ENCODE results near the gene AIMP1. TPM values are rescaled to one million over a fixed set of nuclear protein-coding genes. Genes with fewer than 3 reads are reported as not detected.

Gene AIMP1
- total RNA-seq, 1 donor, result 51.4 TPM

DNA sequence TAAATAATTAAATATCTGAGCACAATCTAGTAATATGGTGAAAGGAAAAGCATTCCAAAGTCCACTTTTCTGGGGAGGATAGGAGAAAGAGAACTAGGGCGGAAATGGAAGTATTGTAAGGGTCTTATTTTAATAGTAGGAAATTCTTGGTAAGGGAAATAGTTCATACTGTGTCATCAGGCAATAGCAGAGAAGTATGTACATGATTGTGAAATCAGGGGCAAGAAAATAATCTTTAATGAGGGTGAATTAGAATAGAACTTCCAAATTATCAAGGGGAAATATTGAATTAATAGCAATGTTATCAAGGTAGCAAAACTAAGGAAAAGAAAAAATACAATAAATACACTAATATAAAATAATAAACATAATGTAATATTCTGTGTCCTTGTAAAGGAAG is 37.4 kb downstream of the AIMP1 start:
- no peaks in the 10 kb centered on the region for H3K27me3 ChIP-seq (ENCODE audit: insufficient read depth, low read length)
- no peak overlapping the region for H3K4me3 ChIP-seq (ENCODE audit: low read length)
- no peaks in the 10 kb centered on the region for H3K9me3 ChIP-seq (ENCODE audit: low read depth, low read length)
- no peaks in the 10 kb centered on the region for H3K4me1 ChIP-seq (ENCODE audit: insufficient read depth, low read length)

DNA sequence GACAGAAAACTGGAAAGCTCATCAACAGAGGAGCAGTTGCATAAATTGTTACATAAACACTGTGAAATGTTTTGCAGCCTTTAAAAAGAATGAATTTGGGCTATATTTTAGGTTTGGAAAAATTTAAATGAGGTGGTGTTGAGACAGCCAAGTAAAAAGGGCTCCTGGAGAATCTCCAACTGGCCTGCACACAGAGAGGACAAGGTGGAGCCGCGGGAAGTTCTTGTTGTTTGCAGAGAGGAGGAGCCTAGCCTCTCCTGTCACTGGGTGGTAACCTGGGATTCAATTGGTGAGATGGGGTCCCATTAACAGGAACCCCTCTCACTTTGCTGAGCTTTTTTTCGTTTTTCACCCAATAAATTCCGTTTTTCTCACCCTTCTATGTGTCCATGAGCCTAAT is 38.8 kb downstream of the AIMP1 start:
- Histone ChIP-seq H3K27me3 (ENCODE audit: insufficient read depth, low read length) (no peaks in the 10 kb centered on the region), H3K4me1 (ENCODE audit: insufficient read depth, low read length) (no peaks in the 10 kb centered on the region), H3K4me3 (ENCODE audit: low read length) (no peak overlapping the region), H3K9me3 (ENCODE audit: low read depth, low read length) (no peaks in the 10 kb centered on the region)

DNA sequence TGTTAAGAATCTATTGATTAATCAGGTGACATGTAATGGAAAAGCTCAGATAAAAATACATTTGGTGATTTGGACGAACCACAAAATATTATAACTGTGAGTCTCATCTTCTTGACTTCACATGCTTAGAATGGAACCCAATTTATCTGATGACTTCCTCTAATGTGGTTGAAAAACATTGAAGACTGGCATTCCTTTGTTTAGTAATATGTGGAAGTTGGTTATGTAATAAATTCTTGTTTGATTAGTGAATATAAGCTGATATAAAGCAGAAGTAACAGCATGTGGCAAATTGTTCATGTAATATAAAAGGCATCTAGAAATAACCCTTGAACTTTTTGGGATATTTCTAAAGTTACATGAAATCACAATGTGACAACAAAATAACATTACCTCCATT is 42.5 kb downstream of the AIMP1 start:
- Histone ChIP-seq H3K4me1 (ENCODE audit: insufficient read depth, low read length) (no peaks in the 10 kb centered on the region), H3K4me3 (ENCODE audit: low read length) (no peak overlapping the region), H3K27me3 (ENCODE audit: insufficient read depth, low read length) (no peaks in the 10 kb centered on the region), H3K9me3 (ENCODE audit: low read depth, low read length) (no peaks in the 10 kb centered on the region)

DNA sequence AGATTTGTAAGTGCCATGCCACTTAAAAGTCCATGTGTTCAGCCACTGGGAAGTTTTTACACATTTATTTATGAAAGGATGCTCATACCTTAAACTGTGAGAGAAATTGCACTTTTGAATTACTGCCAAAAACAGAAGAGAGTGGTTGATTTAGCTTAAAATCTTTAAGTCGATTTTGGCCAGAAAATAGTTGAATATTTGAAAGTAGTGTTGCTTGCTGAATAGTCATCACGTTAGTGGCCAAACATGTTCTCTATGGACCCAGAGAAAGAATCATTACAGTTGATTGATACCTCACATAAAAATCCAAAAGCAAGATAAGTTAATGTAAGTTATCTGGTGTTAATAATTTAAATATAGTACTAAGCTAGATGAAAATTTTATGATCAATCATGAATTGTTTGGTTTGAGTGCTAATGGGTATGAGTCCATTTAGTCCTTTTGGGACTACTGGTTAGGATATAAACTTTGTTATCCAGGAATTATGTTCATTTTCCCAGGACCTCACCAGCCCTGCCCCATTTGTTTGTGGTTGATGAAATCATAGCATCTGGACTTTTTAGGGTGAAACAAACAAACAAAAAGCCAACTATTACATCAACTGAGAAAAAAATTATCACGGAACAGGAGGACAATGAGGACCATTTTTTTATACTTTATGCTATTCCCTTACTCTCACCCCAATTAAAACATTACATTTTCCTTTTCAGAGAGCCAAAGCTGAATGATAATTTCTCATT is 45.9 kb downstream of the AIMP1 start:
- Histone ChIP-seq H3K9me3 (ENCODE audit: low read depth, low read length) (no peaks in the 10 kb centered on the region), H3K4me1 (ENCODE audit: insufficient read depth, low read length) (no peaks in the 10 kb centered on the region), H3K4me3 (ENCODE audit: low read length) (no peak overlapping the region), H3K27me3 (ENCODE audit: insufficient read depth, low read length) (no peaks in the 10 kb centered on the region)

DNA sequence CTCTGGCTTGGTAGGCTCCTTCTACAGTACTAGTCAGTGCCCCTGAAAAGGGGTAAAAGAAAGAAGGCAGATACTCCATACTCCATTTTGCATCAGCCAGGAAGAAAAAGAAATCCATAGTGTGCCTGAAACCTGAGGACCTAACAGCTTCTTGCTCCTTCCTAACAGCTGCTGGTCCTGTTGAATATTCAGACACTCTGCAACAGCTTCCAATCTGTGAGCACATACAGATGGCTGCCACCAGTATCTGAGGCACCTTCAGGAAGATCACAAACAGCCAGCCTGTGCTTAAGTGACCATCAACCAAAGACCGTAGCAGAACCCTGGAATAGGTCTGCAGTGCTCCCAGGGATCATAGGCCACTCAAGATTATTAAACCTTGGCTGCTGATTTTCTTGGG is 47.9 kb downstream of the AIMP1 start:
- Histone ChIP-seq H3K9me3 (ENCODE audit: low read depth, low read length) (no peaks in the 10 kb centered on the region), H3K27me3 (ENCODE audit: insufficient read depth, low read length) (no peaks in the 10 kb centered on the region), H3K4me1 (ENCODE audit: insufficient read depth, low read length) (no peaks in the 10 kb centered on the region), H3K4me3 (ENCODE audit: low read length) (no peak overlapping the region)

DNA sequence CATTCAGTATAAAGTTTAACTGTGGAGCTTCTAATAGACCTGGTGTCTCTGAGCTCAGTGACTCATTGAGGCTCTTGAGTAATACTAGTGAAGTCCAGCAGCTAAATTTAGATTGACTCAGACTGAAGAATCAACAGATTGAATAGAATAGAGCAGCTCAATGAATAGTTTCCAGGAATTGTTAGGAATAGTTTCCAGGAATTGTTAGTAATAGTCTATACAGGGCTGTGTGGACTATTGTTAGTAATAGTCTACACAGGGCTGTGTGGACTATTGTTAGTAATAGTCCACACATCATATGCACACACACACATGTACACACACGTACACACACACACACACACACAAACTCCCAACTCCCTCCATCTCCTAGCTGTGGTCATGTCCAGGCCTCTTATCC is 49.3 kb downstream of the AIMP1 start:
- Histone ChIP-seq H3K9me3 (ENCODE audit: low read depth, low read length) (no peaks in the 10 kb centered on the region), H3K4me1 (ENCODE audit: insufficient read depth, low read length) (no peaks in the 10 kb centered on the region), H3K27me3 (ENCODE audit: insufficient read depth, low read length) (no peaks in the 10 kb centered on the region), H3K4me3 (ENCODE audit: low read length) (no peak overlapping the region)

DNA sequence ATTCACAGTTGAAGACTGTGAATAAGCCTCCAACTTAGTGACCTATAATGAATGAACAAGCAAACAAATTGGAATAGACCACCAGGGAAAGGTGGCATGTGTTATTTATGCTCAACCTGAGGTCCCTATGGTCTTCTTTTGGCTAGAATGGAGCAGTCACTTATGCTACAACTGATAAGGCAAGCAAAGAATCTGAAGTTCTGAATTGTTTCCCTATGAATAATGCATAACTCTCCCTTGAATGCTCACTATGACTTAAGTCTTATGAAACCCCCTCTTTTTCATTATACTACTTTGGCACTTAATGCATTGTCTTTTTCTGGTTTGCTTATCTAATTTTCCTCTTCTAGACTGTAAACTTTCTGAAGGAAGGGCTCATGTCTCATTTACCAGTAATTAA is 49.7 kb downstream of the AIMP1 start:
- H3K4me1 ChIP-seq (ENCODE audit: insufficient read depth, low read length), result no peaks in the 10 kb centered on the region
- no peak overlapping the region for H3K4me3 ChIP-seq (ENCODE audit: low read length)
- H3K9me3 ChIP-seq (ENCODE audit: low read depth, low read length), result no peaks in the 10 kb centered on the region
- H3K27me3 ChIP-seq (ENCODE audit: insufficient read depth, low read length), result peaks cover 1% of the 10 kb centered on the region

DNA sequence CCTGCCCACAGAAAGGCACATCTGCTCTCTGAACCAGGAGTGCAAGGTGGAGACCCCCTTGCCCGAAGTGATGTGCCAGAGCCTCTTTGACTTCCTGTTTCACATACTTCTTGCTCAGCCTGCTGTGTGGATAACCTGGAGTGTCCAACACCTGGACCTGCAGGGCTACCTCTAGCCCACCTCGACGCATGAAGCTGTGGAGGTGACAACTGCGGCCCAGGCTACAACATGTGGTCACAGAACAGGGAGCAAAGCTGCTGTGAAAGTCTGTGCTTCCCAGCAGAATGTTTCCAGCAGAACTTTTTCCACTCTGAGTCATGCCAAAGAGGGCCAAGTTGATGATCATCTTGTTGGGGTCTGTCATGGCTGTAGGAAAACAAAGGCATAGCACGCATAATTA is 50.7 kb downstream of the AIMP1 start:
- Histone ChIP-seq H3K4me1 (ENCODE audit: insufficient read depth, low read length) (no peaks in the 10 kb centered on the region), H3K27me3 (ENCODE audit: insufficient read depth, low read length) (peaks cover 5% of the 10 kb centered on the region), H3K9me3 (ENCODE audit: low read depth, low read length) (no peaks in the 10 kb centered on the region), H3K4me3 (ENCODE audit: low read length) (no peak overlapping the region)

DNA sequence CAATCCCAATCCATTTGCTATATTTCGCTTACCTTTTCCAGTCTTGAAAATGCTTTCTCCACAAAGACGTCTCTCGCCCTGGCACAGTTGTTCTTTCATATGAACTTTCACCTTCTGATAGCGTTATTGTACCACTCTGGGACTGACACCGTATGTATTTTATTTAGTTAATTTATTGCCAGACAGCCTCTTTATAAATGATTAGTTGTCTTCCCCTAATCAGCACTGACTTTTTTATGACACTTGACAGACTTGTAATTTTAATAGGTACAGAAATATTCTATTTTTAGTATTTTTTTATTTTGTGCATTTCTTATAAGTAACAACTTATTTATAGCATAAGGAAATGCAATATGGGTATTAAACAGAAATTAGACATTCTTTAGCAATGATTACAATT is 52.3 kb downstream of the AIMP1 start, which contains the start of gene GIMD1:
TSS of gene GIMD1 (minus strand) at position 101 of the 400 bp plus-strand sequence. CDS start 1,343 bp downstream, outside the sequence.
- Histone ChIP-seq H3K9me3 (ENCODE audit: low read depth, low read length) (no peaks in the 10 kb centered on the region), H3K4me3 (ENCODE audit: low read length) (no peak within 1 kb of the TSS), H3K4me1 (ENCODE audit: insufficient read depth, low read length) (no peaks in the 10 kb centered on the region), H3K27me3 (ENCODE audit: insufficient read depth, low read length) (peaks cover 5% of the 10 kb centered on the region)

DNA sequence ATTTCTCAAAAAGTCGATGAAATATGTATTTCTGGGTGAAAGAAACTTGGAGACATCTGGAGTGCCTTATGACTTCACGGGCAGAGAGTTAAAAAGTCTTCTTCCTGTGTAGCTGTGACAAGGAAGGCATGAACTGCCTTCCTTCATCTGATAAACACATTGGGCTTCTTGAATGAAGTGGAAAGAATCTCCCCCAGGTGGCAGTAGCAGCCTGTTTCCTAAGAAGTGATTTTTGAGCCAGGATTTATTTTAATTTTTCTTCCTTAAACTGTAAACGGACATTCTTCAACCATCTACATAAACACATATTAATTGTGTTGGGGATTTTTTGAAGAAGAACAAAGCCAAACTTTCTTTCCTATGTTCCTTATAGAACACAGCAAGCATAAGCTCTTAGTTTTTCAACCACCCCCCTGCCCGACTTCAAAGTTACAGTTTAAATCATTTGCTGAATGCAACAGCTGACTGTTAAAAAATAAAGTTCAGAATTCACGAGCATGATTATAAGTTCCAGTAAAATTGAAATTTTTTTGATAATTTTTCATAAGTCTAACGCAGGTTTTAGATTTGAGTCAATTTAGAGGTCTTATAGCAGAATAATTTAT is 53.2 kb downstream of the AIMP1 start:
- no peaks in the 10 kb centered on the region for H3K4me1 ChIP-seq (ENCODE audit: insufficient read depth, low read length)
- H3K27me3 ChIP-seq (ENCODE audit: insufficient read depth, low read length), result peaks cover 9% of the 10 kb centered on the region
- no peak overlapping the region for H3K4me3 ChIP-seq (ENCODE audit: low read length)
- H3K9me3 ChIP-seq (ENCODE audit: low read depth, low read length), result no peaks in the 10 kb centered on the region

DNA sequence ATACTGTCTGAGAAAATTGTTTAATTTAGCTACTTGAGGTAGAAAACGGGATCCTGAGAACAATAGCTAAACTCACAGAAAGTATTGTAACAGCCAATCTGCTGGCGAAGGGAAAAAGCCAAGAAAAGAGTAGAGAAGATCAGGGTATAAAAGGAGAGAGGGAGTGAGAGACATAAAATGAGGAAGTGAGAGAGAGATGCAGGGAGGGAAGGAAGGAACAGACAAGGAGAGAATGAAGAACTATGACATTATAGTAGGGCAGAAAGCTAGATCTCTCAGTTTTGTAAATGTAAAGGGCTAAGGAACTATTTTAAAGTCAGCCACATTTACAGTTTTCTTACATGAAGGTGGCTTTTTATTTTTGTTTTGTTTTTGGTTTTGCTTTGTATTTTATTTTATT is 53.9 kb downstream of the AIMP1 start:
- Histone ChIP-seq H3K4me3 (ENCODE audit: low read length) (no peak overlapping the region), H3K9me3 (ENCODE audit: low read depth, low read length) (no peaks in the 10 kb centered on the region)

DNA sequence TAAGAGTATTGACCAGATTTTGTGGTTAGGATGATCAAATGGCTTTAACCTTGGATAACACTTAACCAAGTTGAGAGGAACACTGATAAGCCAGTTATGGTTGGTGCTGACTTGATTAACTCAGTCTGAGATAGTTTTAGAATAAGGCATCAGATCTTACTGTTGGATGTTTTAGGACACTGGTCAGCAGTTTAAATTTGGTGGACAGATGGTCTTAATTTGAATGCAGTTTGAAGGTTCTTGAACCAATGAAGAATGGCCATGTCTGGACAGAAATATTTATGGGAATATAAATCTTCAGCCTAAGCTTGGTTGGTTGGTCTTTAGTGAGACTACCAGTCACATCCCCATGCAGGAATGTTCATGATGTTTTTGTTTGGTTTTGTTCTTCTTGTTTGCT is 54.8 kb downstream of the AIMP1 start:
- H3K4me3 ChIP-seq (ENCODE audit: low read length), result no peak overlapping the region
- H3K9me3 ChIP-seq (ENCODE audit: low read depth, low read length), result no peaks in the 10 kb centered on the region
- no peaks in the 10 kb centered on the region for H3K4me1 ChIP-seq (ENCODE audit: insufficient read depth, low read length)
- peaks cover 9% of the 10 kb centered on the region for H3K27me3 ChIP-seq (ENCODE audit: insufficient read depth, low read length)

More for the DNA sequence above, 53.9 kb downstream of the AIMP1 start:
- Histone ChIP-seq H3K4me1 (ENCODE audit: insufficient read depth, low read length) (no peaks in the 10 kb centered on the region), H3K27me3 (ENCODE audit: insufficient read depth, low read length) (peaks cover 9% of the 10 kb centered on the region)

DNA sequence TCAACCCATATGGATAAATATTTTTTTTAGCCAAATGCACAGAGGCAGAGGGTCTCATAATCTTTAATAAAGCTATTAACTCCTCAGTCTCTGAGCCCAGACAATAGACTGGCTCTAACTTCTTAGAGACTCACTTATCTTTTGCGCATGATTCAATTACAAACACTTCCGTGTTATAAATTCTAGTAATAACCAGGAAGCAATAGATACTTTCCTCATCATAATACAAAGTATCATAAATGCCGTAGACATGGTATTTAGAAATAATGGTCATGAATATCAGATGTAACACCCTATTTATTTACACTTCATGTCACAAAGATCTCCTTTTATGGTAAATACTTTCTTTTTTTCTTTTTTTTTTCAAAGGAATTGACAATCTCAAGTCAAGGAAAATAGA is 56.7 kb downstream of the AIMP1 start:
- H3K4me3 ChIP-seq (ENCODE audit: low read length), result no peak overlapping the region
- H3K4me1 ChIP-seq (ENCODE audit: insufficient read depth, low read length), result no peaks in the 10 kb centered on the region
- peaks cover 9% of the 10 kb centered on the region for H3K27me3 ChIP-seq (ENCODE audit: insufficient read depth, low read length)
- H3K9me3 ChIP-seq (ENCODE audit: low read depth, low read length), result no peaks in the 10 kb centered on the region

DNA sequence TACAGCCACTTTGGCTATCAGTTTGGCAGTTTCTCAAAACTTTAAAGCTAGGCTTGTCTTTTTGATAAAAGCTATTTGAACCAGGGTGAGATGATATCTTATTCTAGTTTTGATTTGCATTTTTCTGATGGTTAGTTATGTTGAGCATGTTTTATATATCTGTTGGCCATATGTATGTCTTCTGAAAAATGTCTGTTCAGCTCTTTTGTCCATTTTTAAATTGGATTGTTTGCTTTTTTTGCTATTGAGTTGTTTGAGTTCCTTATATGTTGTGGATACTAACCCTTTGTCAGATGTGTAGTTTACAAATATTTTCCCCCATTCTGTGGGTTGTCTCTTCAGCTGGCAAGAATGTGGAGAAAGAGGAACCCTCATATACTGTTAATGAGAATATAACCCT is 63.8 kb downstream of the AIMP1 start:
- H3K4me1 ChIP-seq (ENCODE audit: insufficient read depth, low read length), result no peaks in the 10 kb centered on the region
- H3K27me3 ChIP-seq (ENCODE audit: insufficient read depth, low read length), result no peaks in the 10 kb centered on the region
- no peaks in the 10 kb centered on the region for H3K9me3 ChIP-seq (ENCODE audit: low read depth, low read length)
- H3K4me3 ChIP-seq (ENCODE audit: low read length), result no peak overlapping the region

DNA sequence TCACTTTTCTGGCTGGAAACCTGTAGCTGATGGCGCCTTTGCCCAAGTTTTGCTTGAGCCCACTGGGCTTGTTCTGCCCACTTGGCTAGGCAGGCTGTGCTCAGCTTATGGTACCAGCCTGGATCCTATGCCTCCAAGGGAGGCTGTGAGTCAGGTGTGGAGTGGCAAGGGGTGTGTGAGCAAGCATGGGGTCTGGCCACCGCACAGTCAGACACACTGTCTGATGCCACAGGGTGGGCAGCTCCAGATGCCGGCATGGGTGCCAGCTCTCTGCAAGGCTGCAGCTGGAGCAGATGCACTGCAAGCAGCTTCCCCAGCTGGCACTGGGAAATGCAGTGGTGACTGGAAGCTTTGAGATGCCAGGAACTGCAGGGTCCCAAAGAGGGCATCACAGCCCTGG is 68.5 kb downstream of the AIMP1 start:
- Histone ChIP-seq H3K4me1 (ENCODE audit: insufficient read depth, low read length) (no peaks in the 10 kb centered on the region), H3K4me3 (ENCODE audit: low read length) (no peak overlapping the region), H3K27me3 (ENCODE audit: insufficient read depth, low read length) (no peaks in the 10 kb centered on the region), H3K9me3 (ENCODE audit: low read depth, low read length) (no peaks in the 10 kb centered on the region)

DNA sequence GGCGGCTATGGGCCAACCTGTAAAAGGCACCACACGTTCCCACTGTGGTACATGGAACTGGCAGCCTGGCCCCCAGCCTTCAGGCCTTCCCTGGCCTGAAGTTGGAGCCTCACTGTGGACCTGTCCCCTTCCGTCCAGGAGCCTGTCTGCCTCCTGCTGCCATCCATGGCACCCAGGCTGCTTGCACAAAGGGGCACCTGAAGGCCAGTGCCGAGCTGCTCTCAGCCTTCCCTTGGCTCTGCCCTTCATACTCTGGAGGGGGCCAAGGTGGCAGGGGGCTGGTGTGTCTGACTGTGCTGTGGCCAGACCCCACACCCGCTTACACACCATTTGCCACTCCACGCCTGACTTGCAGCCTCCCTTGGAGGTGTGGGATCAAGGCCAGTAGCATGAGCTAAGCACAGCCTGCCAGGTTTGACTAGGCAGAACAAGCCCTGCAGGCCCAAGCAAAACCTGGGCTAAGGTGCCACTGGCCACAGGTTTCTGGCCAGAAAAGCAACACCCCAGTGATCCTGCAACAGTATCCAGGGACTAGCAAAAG is 69.6 kb downstream of the AIMP1 start:
- Histone ChIP-seq H3K27me3 (ENCODE audit: insufficient read depth, low read length) (no peaks in the 10 kb centered on the region), H3K4me1 (ENCODE audit: insufficient read depth, low read length) (no peaks in the 10 kb centered on the region), H3K4me3 (ENCODE audit: low read length) (no peak overlapping the region)

More for the DNA sequence above, 69.6 kb downstream of the AIMP1 start:
- H3K9me3 ChIP-seq (ENCODE audit: low read depth, low read length), result no peaks in the 10 kb centered on the region
